Measurements from ENCODE around the gene STIM1. TPM values are rescaled to one million over a fixed set of nuclear protein-coding genes. Genes with fewer than 3 reads are reported as not detected.

STIM1 gene
- total RNA-seq, 1 donor from 2014 or later = 16.5 TPM

GRCh38 chr11:3835751-3836150, 19.7 kb upstream of the STIM1 start:
- H3K4me3 ChIP-seq (ENCODE audit: low read depth, low read length) = no peak overlapping the region
- DNase-seq (ENCODE audit: low read depth) = no peak
- TF ChIP-seq CTCF (conservative IDR thresholded peaks at IDR 0.05; ENCODE audit: low read depth, low read length) = no peak

GRCh38 chr11:3836903-3837302, 18.6 kb upstream of the STIM1 start:
- DNase-seq (ENCODE audit: low read depth) = no peak
- no peak for TF ChIP-seq CTCF (conservative IDR thresholded peaks at IDR 0.05; ENCODE audit: low read depth, low read length)
- H3K4me3 ChIP-seq (ENCODE audit: low read depth, low read length) = no peak overlapping the region

GRCh38 chr11:3837793-3838192, 17.7 kb upstream of the STIM1 start:
- no peak for TF ChIP-seq CTCF (conservative IDR thresholded peaks at IDR 0.05; ENCODE audit: low read depth, low read length)
- no peak overlapping the region for H3K4me3 ChIP-seq (ENCODE audit: low read depth, low read length)
- DNase-seq (ENCODE audit: low read depth) = no peak

GRCh38 chr11:3838504-3838903, 17.0 kb upstream of the STIM1 start:
- DNase-seq (ENCODE audit: low read depth) = no peak
- no peak overlapping the region for H3K4me3 ChIP-seq (ENCODE audit: low read depth, low read length)
- TF ChIP-seq CTCF (conservative IDR thresholded peaks at IDR 0.05; ENCODE audit: low read depth, low read length) = no peak

- DNase-seq (ENCODE audit: low read depth) = no peak
- H3K4me3 ChIP-seq (ENCODE audit: low read depth, low read length) = peak overlapping the region; percentile 93
- no peak for TF ChIP-seq CTCF (conservative IDR thresholded peaks at IDR 0.05; ENCODE audit: low read depth, low read length)
These were observed 15.2 kb upstream of the STIM1 start for GRCh38 chr11:3840004-3840869.

GRCh38 chr11:3840870-3841425, 14.5 kb upstream of the STIM1 start, which contains the start of gene RHOG:
Gene RHOG, minus strand, starts transcription at chr11:3840959. Its CDS starts 12,821 bp downstream, at chr11:3828138.
- DNase-seq (ENCODE audit: low read depth) = no peak
- H3K4me3 ChIP-seq (ENCODE audit: low read depth, low read length) = peak within 1 kb of the TSS; percentile 93
- TF ChIP-seq CTCF (conservative IDR thresholded peaks at IDR 0.05; ENCODE audit: low read depth, low read length) = no peak
